ENCODE data around the gene SMARCAL1.

DNA sequence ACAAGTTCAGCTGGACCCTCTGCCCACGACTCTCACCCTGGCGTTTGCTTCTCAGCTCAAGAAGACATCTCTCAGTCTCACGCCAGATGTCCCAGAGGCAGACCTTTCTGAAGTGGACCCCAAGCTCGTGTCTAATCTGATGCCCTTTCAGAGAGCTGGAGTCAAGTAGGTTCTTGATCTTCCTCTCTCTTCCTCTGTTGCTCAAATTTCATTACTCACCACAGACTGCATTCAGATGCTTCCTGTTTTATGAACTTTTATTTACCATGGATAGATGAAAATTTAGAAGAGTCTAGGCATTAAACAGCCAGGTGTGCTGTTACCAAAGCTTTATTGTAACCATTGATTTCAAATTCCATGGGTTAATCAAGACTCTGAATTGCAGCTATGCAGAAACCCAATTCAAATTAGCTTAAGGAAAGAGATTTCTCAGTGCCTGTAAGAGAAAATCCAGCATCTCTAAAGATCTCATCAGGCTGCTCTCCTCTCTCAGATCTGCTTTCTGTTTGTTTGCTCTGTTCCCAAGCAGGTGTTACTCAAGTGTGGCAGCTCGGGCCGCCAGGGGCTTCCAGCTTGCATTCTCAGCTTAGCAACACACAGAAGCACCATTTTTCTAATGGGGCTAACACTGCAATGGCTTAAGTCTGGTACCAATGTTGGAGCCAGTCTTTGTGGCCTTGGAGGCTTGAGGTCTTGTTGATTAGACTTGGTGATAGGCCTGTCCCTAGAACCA is 16.5 kb downstream of the SMARCAL1 start:
- TF ChIP-seq, protein P1, sequence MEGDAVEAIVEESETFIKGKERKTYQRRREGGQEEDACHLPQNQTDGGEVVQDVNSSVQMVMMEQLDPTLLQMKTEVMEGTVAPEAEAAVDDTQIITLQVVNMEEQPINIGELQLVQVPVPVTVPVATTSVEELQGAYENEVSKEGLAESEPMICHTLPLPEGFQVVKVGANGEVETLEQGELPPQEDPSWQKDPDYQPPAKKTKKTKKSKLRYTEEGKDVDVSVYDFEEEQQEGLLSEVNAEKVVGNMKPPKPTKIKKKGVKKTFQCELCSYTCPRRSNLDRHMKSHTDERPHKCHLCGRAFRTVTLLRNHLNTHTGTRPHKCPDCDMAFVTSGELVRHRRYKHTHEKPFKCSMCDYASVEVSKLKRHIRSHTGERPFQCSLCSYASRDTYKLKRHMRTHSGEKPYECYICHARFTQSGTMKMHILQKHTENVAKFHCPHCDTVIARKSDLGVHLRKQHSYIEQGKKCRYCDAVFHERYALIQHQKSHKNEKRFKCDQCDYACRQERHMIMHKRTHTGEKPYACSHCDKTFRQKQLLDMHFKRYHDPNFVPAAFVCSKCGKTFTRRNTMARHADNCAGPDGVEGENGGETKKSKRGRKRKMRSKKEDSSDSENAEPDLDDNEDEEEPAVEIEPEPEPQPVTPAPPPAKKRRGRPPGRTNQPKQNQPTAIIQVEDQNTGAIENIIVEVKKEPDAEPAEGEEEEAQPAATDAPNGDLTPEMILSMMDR (IDR thresholded peaks at IDR 0.05) = no peak
- no peak for TF ChIP-seq POLR2A (IDR thresholded peaks at IDR 0.05)

All from Peyer's patch (tissue), 4 donors.